HG03432 (cell line): ENCODE measurements around the gene C1orf50.

Source experiments
- ATAC-seq: cut with Tn5 transposase; IDR thresholded peaks from one replicate; pipeline ENCODE4 v1.9.1; 2021; ENCODE audit warnings: mild to moderate bottlenecking, moderate library complexity; ENCODE audit not compliant: unreplicated experiment

C1orf50 gene

DNA sequence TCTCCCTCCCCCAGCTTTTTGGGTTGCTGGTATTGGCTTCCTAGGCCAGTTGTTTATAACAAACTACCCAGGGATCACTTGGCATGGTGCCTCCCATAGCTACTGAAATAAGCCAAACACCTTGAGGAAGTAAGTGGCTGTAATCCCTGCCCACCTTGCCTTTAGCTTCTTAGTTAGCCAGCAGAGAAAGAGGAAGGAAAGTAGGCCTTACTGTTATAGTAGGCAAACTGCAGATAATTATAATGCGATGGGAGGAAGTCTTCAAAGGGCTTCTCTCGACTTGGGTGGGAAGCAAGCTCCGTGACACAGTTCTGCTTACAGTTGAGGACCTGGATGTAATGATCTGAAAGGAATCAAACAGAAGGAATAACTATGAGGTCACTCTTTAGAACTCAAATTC, 8.4 kb upstream of the C1orf50 start:
- no peak for ATAC-seq

DNA sequence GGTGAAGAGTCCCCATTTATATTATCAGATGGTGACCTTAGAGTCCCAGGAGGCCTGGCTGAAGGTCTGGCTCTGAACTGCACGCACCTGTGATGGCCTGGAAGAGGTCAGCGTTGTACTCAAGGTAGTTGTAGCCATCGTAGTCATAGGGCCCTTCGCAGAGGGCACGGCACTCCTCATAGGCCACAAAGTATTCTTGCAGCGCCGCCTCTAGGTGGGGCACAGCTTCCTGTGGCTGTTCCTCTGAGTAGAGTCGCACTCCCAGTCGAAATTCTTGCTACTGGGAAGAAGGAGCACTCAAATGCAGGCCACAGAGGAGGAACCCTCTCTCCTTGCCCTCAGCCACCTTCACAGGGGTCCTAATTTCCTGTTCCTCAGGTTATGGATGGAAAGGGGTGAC, 7.9 kb upstream of the C1orf50 start:
- no peak for ATAC-seq

DNA sequence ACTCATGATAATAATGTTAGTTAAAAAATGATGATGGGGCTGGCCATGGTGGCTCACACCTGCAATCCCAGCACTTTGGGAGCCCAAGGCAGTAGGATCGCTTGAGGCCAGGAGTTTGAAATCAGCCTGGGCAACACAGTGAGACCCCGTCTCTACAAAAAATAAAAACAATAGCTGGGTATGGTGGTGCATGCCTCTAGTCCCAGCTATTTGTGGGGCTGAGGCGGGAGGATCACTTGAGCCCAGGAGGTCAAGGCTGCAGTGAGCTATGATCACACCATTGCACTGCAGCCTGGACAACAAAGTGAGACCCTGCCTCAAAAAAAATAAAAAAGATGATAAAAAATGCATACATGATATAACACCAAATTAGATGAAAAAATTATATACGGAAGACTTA, 5.5 kb upstream of the C1orf50 start:
- no peak for ATAC-seq

DNA sequence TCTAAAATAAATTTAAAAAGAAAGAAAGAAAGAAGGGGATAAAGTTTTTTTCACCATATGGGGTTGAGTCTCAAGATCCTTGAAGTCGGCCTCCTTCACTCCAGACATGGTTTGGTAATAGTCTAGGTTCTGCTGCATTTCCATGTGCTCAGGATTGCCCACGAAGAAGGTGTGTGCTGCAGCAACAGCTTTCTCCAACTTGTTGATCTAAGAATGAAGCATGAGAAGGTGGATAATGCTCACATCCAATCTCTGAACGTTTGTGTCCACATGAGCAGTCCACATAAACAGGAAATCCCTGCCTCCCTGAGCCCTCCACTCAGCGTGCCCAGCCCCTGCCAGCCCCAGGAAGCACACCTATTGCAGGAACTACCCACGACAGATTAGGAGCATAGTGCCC, 4.8 kb upstream of the C1orf50 start:
- no peak for ATAC-seq

DNA sequence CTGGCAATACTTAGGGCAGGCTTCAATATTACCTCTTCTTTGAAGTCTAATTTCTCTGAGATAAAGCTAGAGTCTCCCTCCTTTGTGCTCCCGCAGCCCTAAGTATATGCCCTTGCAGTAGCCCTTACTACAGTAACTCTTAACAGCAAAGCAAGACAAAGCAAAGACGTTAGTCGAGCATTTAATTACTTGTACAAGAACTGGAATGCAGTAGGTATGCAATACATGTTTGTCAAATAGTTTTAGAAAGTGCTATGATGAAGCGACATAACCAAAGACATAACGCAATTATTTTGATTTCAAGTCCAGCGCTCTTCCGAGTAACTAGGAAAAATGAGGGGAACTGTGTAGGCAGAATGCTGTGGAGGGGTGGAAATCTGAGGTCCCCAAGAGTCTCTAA, 1.8 kb upstream of the C1orf50 start:
- ATAC-seq, result no peak

DNA sequence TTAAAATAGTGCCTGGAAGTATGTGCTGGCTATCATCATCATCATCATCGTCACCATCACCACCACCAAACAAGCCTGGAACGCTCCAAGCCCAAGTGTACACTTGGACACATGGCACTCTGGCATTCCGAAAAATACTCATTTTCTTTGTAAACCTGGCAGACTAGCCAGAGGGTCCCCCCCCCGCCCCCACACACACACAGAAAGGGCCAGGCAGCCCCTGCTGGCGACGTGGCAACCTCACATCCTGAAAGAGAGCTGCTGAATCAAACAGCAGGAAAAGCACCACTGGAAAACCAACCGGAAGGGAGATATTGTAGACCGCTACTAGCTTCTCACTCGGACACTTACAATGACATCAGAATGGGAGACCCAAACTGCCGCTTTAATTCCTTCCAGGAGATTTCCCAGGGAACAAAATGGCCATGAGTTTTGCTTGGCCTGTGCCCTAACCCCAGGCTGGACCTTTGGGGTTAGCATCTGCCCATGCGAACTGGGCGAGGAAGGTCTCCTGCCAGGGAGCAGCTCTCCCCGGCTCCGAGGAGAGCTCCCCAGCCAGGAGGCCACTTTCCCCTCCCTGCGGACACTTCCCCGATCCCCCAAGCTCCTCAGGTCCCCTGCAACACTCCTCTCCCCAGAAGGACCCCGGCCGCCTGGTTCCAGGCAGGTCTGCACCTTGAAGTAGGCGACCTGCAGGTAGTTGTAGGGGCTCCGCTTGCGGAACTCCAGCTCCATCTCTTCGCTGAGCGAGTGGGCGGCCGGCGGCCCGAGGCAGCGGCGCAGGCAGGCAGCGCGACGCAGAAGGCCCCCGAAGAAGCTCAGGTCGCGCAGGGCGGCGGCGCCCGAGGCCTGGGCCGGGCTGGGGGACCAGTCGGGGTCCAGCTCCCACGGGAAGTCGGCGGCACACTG, 963 bp upstream of the C1orf50 start:
- ATAC-seq, result peak; percentile 27

DNA sequence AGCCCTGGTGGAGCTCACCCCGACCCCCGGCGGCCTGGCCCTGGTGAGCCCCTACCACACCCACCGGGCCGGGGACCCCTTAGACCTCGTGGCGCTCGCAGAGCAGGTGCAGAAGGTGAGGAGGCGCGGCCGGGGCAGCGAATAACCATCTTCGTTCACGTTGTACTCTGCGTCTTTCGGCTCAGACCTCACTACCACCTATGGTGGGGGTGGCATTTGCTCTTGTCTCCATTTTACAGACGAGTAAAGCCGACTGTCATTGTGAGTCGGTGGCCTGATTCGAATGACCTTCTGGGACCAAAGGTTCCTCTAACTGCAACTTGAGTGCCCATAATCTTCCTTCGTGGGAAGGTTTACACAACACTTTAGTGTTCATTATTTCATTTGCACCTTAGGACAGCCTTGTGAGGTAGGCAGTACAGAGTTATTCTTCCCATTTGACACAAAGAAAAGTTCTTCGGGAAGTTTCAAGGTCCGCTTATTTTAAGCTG, 506 bp downstream of the C1orf50 start:
- ATAC-seq, result peak; percentile 18

DNA sequence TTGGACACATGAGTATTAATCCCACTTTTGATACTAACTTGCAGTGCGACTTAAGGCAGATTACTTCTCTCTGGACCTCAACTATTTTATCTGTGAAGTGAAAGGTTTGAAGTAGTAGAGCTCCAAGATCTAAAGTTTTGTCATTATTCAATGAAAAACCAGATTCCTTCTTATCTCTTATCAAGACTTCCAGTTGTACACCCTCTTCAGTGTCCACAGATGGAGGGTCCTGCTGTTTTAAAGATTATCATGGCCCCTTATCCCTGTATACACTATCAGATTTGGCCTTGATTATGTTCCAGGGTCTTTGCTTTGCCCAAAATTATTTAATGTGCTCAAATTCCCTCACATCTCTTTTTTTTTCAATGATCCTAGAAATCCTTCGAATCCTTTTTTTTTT, 1.1 kb downstream of the C1orf50 start:
- ATAC-seq, result no peak

DNA sequence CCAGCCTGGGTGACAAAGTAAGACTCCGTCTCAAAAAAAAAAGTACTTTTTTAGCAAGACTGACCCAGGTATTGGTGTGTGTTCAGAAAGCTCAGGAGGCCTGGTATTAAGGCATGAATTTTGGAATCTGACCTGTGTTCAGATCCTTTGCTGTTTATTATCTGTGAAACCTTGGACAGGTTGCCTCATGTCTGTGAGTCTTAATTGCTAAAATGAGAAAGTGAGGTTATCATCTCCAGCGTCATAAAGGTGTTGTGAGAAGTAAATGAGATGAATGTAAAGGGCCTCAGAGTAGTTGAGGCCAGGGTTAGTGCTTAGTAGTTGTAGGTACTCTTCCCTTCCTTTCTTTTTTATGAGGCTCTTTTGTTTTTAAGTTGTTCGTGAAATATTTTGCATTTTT, 2.8 kb downstream of the C1orf50 start:
- no peak for ATAC-seq

DNA sequence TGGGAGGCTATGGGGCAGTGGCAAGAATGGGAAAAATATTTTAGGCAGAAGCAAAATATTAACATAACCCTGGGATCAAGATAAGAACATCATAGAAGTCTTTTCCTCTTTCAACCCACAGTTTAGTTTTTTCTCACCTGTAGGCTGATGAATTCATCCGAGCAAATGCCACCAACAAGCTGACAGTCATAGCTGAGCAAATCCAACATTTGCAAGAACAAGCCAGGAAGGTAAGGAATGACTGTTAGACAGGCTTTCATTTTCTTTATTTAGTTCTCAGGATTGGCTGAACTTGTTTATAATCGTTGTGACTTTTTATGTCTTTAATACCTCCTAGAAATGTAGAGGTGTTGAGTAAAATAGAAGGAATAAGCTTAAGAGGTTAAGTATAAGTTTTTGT, 6.4 kb downstream of the C1orf50 start:
- ATAC-seq, result no peak

DNA sequence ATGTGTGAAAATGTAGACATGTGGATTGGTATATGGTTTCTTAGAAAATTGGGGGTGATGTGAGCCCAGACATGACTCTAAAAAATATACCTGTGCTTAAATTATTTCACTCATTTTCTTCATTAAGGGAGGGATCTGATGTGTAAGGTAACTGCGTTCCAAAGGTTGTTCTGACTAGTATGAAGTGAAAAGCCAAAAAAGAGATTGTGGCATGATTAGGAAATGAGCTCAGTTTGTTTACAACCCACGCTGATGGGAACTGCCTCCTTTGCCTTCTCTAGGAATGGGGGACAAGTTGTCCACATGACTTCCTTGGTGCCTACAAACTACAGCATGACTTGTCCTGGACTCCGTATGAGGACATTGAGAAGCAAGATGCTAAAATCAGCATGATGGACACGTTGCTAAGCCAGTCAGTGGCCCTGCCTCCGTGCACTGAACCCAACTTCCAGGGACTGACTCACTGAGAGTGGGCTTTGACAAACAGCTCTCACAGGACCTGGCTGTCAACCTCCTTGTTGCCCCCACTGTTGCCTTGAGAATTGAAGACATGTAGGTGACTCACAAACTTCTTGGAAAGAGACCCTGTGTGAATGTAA, 8.0 kb downstream of the C1orf50 start:
- ATAC-seq, result no peak

DNA sequence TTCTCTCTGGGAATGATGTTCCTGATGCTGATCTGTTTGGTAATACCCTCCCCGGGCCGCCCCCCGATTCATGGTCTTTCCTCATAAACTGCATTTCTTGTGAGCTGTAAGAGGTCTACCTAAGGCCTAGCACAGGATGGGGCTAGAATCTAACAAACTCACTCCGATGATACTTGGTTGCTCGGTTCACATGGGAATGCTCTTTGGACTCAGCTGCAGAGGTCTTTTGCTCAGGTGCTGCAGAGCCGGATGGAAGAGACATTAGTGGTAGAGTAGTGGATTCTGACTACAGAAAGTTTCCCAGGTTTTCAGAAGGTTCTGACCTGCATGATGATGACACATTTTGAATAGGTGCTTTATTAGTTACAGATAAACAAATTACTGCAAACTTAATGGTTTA, 9.5 kb downstream of the C1orf50 start:
- no peak for ATAC-seq

DNA sequence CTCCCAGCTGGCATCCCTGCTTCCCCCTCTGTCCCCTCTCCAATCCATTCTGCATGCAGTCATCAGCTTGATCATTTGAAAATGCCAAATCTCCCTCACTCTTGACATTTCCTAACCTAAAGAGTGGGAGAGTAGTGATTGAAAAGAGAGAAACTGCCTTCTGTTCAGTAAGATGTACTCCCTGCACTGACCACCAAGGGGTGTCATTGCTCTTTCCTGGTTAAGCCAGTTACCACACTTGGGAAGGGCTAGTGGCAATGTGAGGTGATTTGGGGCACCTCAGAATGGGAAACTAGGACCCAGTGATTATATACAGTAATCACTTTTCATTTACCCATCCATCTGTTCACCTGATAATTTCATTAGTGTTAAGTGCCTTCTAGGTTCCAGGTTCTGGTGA, 10.8 kb downstream of the C1orf50 start:
- no peak for ATAC-seq

DNA sequence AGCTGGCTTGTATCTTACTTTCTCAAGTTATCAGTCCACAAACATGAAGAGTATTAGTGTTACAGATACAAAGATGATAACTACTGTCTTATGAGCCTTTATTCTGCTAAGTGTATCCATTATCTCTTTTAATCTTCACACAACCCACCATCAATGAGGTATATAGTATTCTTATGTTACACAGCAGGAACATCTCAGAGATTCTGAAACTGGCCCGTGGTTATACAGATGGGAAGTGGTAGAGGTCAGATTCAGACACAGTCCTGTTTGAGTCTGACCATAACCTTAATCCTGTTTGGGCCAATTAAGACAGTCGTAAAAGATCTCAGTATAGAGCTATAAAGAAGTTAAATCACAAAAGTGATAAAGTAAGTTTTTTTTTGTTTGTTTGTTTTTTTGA, 12.7 kb downstream of the C1orf50 start:
- no peak for ATAC-seq

DNA sequence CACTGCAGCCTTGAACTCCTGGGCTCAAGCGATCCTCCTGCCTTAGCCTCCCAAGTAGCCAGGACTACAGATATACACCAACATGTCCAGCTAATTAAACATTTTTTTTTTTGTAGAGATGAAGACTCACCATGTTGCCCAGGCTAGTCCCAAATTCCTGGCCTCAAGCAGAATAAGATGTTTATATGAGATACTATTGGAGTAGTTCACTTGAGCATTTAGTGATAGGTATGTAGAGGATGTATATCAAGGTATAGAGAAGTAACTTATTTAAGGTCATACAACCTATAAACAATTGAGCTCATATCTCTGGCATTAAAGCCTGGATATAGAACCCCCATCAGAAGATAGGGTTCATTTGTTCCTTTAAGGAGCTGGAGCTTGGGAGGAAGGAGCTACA, 13.1 kb downstream of the C1orf50 start:
- no peak for ATAC-seq

DNA sequence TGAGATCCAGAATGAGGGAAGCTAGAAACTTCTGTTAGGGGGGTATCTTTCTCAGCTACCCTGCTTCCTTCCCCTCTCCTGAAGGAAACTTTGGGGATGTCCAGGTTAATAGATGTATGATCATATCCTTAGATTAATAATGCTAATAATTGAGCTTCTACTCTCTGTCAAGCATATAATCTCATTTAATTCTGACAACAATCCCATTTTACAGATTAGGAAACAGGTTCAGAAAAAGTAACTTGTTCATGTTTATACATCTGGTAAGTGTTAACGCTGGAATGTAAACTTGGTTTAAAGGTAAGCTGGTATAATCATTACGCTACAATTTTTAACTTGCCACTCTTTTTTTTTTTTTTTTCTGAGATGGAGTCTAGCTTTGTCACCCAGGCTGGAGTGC, 16.0 kb downstream of the C1orf50 start:
- no peak for ATAC-seq

DNA sequence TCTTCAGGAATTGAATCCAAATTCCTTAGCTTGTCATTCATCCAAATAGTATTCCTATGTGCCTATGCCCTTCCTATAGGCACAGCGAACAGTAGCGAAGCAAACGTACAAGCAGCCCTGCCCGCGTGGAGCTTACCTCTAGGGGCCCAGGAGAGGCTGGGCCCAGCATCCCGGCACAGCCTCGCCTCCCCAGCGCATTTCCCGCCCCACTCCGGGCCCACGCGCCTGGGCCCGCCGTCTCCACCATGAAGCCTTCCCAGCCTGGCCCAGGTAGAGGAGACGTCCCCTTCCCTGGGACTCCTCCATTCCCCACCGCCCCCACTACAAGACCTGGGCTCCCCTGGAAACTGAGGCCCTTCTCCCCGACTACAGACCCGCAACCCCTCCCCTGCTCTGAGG, 17.5 kb downstream of the C1orf50 start:
- ATAC-seq, result no peak

DNA sequence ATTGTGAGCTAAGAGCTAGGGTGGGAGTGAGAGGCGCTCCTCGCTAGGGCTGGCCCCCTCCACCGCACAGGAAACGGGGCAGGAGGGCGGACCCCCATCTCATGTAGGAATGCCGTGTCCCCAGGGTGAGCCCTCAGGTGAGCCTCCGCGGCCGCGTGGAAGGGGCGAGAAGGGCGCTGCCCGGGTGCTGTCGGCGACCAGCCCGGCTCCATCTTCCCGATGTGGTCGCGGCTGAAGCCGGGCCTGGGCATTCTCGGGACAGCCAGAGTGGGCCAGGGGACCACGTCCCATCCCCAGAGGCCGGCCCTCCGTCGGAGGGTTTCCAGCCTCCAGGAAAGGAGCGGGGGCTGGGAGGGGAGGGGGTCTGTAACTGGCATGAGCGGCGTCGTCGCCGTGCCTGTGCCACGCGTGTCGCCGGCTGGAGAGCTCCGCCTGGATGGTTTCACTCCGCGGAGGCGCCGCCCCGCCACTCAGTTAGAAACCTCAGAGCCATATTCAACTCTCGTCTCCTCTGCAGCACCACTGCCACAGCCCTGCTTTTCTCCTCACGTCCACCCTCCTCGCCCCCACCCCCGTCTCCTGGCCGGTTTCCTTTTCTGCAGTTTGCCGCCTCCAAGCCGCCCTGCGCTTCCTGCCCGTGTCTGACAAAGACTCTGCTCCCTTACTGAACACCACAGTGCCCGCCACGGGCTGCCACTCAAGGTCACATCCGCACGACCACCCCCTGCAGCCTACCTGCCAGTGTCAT, 18.1 kb downstream of the C1orf50 start, which contains the start of gene TMEM269:
Gene TMEM269, plus strand, starts transcription at position 46 of the 748 bp plus-strand sequence. CDS start 4,903 bp downstream, outside the sequence.
- no peak for ATAC-seq

DNA sequence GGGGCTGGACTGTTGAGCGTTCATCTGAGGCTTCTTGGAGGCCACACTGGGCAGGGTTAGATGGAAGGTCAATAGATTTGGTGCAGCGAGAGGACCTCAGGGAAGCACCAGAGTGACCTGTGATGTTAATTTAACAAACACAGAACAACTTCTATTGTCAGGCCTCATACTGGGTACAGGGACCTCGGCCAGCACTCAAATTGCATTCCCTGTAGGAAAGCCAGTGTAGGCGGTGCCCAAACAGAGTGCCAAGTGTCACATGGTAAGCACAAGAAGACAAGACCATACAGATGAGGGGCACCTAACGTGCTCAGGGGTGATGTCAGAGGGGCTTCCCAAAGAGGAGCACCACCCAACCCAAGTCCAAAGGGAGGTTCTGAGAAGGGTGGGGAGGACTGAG, 19.0 kb downstream of the C1orf50 start:
- no peak for ATAC-seq

DNA sequence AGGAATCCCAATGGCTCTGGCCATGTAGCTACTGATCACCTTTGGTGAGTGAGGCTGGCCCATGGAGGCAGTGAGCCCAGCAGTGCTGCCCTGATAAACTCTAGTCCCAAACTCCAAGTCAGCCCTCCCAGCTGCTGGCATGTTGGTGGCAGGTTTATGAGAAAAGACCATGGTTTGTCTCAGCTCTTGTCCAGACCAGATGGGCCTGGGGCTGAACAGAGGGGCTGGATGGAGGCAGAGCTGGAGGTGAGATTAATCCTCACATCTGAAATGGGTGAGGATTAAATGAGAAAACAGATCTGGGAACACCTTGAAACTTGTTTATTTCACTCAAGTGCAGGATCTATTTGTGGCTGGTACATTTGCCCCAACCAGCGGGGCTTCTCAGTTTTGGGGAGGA, 21.0 kb downstream of the C1orf50 start:
- no peak for ATAC-seq

DNA sequence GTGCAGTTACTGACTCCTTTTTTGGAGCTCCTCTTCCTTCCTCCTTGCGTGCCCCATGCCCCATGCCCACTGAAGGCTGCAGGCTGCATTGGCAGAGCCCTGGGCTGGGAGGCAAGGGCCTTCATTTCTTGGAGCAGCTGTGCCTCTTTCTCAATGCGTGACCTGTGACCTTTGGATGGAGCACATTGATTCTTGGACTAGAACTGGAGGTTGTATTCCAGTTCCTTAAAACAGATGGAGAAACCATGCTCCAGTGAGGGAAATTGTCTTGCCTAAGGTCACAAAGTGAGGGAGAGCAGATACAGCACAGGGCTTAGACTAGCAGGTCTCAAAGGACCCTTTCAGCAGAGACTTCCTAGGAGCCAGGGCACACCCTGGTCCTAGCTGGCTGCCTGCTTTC, 26.8 kb downstream of the C1orf50 start:
- ATAC-seq, result no peak

DNA sequence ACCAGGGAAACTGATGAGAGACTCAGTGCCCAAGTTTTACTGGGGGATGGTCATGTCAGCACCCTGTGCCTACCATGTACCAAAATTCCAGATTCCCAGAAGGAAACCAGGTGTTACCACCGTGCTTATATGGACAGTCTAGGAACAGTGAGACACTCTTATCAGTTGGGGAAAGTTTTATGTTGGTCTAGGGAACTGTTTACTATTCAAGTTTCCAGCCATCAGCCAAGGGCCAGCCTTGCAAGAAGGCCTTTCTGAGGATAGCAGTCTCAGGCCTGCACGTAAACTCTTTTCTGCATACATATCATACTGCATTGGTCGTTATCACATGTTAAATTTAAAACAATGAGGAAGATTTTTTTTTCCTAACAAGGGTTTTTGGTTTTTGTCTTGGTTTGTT, 30.4 kb downstream of the C1orf50 start:
- no peak for ATAC-seq
